GM21381 (cell line): ENCODE results near the gene ANKS1A.

Experiments used
- ATAC-seq: cut with Tn5 transposase; IDR thresholded peaks from one replicate; pipeline ENCODE4 v1.9.1; 2021; ENCODE audit warnings: mild to moderate bottlenecking, moderate library complexity; ENCODE audit not compliant: unreplicated experiment

ANKS1A gene

DNA sequence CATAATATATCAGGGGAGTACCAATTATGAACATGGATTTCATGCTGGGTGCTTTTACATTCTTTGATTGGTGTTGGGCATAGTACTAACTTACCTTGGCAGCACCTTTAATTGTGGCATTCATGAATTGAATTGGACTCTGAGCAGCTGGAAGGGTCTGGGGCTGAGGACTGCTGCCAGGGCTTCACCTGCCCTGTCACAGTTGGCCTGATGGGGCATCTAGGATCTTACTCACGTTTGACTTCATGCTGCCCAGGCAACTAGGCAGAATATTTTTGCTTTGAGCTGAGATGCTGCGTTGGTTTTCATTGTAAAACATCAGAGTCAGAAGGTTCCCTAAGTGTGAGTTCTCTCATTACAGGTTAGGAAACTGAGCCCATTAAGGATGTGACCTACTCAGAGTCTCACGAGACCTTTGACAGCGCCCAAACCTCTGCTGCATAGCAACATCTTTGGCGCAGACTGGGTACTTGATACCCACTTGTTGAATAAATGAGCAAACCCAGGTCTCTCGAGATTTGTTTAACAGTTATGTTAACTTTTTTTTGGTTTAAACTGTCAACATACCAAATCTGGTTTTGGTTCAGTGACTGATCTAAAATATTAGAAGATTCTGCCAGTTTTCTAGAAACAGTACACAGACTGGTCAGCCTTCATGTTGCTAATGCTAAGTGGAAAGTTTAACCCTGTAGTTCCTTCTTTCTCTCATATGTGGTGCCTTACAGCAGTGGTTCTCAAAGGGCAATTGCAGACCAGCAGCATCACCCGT lies 147.2 kb downstream of the ANKS1A start:
- no peak for ATAC-seq

DNA sequence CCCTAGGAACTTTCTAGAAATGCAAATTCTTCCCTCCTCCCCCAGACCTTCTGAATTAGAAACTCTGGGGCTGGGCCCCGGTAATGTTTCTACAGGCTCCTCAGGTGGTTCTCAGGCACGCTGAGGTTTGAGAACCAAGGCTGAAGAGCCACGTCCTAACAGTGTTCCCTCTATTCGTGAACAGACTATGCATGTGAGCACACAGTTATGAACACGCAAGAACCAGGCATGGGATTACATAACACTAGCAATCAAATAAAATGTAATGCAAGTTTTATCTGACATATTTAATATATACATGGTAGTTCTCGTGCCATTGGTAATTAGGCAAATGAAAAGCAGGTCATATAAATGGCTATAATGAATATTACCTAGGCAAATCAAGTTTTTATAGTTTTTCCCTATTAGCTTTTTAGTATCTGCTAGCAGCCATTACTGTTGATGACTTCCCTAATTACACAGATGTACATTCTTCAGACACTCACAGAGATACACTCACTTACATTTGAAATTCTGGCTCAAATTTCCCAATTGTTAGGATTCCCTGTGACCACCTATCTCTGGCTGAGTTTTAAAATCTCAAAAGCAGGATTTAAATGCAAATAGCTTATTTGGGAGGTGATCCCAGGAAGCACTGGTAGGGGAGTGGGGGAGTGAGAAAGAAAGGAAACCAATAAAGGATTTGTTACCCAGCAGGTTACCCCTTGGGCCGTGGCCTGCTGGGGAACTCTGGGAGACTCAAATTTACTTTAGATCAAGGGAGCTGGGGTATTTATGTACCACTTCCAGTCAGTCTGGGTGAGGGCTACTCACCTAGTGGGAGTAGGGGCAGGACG lies 148.0 kb downstream of the ANKS1A start:
- no peak for ATAC-seq

DNA sequence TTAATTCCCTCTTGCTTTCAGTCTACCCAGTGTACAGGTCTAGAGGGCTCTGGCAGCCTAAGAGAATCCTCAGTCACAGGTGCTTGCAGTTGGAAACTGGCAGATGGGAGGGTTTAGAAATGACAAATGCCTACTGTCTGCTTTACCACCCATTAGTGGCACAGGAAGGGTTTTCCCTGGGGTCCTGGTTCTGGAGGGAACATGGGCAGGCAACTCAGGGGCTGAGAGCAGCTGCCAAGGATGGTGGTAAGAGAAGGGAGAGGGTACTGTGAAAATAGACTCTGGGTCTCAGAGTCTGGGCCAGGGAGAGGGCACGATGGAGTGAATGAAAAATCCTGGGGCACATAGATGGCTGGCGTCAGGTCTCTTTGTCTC lies 148.6 kb downstream of the ANKS1A start:
- no peak for ATAC-seq

DNA sequence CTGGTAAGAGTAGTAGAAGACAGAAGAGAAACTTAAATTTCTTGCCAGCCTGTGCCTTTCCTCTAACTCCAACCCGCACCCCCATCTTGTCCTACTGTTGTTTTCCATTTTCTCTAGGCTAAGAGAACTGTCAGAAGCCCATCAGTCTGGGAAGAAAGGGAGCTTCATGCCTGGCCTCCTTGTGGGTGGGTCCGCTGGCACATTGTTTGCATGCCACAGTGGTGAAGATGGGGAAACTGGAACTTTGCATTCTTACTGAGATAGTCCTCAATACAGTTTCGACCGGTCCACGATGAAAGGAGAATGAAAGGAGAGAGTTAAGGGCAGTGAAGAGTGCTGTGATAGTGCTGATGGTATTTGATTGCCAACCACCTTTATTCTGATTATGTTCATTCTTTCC lies 149.0 kb downstream of the ANKS1A start:
- no peak for ATAC-seq

DNA sequence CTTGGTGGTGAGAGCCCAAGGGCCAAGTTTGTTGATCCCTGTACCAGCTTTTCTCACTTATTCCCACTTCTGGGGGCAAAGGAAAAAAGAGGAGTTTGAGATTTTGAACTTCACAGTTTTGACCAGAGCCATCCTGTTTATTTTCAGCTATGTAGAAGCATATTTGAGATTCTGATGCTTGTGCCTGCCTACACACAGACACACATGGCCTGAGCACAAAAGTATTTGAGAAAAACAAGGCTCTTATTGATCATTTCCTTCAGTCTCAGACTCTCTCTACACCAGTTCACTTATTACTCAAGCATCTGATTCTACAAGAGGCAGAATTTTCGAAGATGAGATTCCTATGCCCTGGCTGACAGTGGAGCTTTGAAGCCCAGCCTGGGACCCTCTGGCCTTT lies 151.3 kb downstream of the ANKS1A start:
- no peak for ATAC-seq

DNA sequence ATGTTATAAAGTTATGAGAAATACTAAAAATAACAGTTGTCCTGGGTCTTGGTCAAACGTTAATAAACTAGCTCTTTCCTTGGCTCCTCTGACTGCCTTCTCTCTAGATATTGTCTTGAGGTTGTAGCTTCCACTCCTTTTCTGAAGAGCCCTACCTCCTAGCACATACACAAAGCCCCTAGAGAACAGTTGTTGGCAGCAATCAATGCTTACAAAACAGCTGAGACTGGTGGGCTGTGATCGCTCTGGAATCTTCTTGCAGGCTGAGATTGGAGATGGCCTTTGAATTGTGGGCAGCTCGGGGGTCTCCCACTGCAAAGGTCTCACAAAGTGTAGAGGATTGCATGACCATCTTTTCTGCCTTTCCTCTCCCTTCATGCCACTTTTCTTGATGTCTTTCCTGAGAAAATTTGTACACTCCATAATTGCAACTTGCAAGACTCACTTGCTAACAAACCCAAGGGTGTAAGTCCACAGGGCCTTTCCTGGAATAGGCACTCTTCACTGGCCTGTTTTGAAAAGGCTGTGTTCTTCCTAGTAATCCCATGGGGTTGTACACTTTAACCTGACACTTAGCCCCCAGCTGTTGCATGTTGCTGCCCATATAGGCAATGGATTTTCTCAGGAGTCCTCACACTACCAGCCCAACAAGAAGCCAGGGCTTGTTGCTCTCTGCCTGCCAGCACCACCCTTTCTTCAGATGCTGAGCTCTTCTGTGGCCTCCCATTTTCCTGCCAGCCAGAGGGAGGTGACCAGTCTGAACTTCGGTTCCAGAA lies 152.2 kb downstream of the ANKS1A start:
- ATAC-seq = no peak

DNA sequence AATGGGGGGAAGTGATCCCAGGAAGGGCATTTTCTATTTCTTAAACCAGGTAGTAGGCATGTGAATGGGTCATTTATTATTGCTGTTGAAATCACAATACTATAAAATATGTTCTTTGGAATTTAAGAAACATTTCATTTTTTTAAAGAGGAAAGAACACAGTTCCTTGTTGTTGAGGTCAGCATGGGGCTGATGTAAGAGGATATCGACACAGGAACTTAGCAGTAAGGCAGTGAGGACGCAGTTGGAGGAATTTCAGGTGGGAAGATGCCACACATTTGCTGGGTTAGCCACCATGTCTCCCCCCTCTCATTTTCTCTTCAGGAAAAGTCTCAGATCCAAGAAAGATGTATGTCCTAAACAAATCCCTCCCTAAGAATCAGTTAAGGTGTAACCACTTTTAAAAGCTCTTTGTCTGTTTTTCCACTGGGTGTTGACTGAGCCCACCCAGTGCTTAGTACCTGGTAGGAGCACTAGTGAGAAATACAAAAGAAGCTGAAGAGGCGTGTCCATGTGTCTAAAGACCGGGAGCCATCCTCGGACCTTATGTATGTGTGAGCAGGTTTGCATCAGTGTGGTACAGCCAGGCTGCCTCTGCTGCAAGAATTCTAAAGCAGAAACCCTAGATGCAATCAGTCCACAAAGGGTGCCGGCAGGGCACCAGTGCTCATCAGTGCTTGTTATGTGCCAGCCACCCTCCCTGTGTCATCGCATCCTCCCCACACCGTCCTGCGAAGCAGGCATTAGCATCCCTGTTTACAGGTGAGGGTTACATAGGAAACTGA lies 153.2 kb downstream of the ANKS1A start:
- no peak for ATAC-seq

DNA sequence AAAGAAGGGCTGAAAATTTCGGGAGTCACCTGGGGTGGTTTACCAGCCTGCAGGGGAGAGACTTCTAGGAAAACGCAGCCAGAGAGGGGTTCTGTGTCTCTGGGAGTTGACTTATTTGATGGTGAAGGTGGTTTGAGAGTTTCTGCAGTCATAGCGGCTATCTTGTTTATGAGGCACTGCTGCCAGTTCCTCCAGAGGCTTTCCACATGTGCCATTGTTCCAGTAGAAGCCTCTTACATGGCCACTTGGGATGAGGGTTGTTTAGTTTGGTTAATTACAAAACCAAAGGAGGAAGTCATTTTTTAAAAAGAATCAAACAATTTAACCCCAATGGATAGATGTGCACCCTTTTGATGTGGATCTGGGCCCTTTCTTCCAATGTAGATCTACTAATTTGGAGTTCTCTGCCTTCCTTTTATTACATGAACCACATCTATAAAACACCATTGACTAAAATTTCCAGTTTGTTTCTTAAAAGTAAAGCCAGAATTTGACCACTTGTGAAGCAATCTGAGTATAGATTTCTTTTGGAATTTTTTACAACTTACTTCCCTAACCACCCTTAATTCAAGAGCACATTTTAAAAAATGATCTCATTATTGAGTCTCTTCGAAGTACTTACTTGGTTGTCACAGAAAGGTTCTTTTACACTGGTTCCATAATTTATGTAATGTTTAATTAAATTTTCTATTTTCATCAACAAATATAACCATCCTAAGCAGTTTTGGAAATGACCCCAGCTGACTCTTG lies 154.5 kb downstream of the ANKS1A start:
- no peak for ATAC-seq

DNA sequence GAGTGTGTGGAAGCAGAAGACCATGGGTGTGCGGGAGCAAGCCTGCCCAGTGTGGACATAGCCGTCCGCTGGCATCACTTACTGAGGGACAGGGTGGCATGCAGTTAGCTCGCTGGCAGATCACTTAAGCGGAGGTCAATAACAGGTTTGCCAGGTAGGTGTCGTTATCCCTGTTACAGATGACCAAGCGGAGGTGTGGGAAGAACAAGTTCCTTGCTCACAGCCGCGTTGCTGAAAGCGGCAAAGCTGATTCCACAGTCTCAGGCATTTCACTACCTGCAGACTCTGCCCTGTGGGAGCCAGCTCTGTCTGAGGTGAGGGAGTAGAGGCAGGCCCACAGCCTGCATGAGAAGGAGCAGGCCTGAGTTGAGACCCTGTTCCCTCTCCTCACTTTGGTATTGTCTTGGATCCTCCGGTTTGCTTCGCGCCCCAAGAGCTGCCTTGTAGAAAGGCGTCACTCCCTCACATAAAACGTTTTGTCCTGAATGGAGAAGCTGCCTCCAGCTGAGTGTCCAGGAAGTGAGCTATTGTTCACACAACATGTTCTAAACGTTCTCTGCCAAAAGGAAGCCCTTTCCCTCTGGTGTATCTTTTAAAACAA lies 155.2 kb downstream of the ANKS1A start:
- no peak for ATAC-seq

DNA sequence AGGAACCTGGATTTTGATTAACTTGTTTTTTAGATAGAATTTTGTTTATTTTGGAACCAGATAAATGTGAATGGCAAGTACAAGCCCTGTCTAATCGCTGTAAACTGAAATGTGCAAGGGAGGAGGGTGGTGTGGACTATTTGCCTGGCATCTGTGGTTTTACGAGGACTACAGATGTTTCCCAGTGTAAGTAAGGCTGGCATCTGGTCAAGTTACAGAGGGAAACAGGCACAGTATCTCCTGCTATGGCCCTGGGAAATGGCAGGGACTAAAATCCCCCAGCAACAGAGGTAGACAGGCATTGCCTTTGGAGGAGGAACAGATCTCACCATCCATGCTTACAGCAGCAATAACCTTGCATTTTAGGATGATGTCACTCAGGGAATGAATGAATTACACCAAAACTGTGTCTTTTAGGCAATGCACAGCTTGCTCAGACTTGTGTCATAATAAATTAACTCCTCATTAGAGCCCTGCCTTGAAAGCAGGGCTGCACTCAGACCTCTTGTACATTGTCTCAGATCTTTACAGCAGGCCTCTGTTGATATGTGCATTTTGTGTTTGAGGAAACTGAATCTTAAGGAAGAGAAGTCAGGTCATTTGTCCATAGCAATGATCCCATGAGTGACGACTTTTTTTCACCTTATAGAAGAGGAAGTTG lies 155.8 kb downstream of the ANKS1A start:
- ATAC-seq = no peak

DNA sequence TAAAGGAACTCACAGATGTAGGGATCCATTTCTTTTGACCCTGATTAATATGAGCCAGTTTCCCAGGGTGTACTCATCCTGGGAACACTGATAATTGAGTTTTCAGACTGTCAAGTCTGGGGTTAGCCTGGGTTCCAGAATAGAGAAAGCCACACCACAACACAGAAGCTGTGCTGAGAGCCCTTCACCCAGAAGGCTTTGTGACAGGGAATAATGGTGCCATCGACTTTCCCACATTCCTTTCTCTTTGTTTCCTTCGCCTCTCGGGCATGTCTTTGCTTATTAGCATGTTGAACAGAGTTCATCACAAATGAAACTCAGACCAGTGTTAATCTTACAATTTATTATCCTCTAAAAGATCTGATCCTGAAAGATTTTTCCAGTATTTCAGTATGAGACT lies 157.0 kb downstream of the ANKS1A start:
- no peak for ATAC-seq

DNA sequence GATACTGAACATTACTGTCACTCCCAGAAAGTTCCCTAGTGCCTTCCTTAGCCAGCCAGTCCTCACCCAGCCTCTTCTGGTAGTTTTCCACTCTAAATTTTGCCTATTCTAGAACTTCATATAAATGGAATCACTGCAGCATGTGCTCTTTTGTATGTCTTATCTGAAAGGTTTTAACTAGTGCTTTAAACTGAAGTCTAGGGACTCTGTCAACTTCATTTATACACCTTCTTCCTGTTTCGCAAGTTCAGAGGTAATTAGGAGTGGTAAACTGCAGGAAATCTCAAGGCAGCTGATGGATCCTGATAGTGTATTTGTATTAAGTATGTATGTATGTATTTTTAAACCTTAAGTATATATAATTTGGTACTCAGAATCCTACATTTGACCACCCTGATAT lies 157.8 kb downstream of the ANKS1A start:
- ATAC-seq = no peak

DNA sequence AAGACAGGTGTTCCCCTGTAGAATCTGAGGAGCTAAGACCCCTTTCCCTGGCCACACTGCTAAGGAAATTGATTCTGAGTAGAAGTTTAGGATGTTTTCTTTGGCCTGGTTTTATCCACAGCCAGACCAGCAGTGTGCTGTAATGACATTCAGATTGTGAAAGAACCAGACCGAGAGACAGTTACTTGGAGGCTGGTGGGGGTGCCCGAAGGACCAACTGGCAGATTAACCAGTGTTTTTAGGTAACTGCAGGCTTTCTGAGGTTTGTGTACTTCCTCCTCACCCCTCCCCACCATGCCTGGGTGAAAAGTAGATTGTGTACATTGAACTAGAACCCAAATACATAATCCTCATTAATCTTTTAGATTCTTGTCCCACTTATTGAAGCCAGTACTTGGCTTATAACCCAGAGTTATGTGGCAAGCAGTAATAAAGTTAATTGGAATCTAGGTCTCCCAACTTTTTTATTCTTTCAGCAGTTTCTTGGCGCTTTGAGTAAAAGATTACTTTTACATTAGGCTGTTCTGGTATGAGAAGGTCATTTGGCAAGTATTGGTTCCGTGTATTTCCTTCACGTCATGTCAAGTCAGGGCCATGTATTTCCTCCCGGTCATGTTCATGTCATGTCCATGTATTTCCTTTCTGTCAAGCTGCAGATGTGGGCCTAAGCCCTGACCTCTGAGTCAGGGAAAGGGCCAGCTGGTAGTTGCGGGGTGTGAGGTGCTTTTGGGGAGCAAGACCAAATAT lies 158.4 kb downstream of the ANKS1A start:
- no peak for ATAC-seq

DNA sequence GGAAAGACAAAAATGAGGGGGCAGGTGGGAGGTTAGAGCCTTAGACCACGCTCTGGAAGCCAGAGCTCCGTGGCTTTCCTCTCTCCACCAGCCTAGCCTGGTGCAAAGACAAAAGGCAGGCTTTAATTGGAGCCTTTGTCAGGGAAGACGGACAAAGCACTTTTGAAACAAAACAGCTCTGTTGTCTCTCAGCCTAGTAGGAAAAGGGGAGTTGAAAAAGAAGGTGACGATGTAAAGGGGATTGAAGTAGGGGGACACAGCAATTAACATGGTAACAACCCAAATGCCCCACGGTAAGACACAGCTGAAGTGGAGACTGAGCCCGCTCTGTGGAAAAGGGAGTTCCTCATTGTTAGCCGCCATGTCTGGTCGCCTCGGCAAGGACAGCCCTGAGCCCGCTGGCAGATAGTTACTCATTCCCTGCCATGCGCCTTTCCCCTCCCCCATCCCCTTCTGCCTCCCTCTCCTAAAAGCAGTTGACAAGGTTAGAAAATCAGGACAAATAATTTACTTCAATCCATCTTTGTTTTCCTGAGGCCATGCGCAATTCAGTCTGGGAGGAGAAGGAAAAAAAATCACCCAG lies 159.1 kb downstream of the ANKS1A start:
- ATAC-seq = no peak

DNA sequence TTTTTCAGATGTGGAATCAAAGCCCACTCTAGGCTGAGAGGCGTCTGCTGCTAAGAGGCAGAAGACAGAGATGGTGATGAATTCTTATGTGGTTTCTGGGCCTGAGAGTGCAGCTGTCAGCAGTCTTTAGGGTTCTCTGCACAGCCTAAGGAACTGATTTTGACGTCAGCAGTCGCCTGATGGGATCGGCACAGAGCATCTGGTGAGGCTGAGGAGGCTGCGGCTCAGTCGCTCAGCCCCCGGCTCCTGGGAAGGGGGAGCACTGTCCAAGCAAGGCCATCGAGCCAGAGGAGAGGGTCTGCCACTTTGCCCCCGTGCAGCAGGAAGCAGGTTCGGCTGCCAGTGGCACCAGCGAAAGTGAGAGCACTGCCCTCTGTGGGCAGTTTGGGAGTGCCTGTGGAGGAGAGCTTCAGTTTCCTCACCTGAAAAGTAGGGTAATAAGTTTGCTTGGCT lies 159.6 kb downstream of the ANKS1A start:
- ATAC-seq = no peak

DNA sequence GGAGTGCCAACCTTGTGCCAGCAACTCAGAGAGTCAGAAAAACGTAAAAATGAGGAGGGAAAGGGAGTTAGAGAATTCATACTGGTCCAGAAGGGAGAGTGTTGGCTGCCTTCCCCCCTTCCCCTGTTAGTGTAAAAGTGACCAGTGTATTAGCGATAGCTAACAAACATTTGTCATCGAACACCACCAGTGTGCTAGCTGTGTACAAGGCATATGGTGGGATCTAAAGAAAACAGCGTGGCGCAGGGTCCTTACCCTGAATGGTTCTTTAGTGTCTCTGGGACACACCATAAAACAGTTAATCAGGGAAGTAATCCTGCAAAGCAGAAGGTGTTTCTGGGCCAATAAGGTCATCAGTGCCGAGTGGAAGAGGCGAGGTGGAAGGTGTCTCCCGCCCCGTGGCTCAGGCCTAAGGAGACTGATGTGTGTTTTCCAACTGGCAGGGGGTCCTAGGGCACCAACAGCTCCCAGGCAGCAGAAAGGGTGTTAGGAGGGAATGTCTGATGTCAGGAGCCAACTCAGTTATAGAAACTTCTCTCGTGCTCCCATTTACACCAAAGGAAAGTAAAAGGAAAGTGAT lies 160.2 kb downstream of the ANKS1A start:
- no peak for ATAC-seq

DNA sequence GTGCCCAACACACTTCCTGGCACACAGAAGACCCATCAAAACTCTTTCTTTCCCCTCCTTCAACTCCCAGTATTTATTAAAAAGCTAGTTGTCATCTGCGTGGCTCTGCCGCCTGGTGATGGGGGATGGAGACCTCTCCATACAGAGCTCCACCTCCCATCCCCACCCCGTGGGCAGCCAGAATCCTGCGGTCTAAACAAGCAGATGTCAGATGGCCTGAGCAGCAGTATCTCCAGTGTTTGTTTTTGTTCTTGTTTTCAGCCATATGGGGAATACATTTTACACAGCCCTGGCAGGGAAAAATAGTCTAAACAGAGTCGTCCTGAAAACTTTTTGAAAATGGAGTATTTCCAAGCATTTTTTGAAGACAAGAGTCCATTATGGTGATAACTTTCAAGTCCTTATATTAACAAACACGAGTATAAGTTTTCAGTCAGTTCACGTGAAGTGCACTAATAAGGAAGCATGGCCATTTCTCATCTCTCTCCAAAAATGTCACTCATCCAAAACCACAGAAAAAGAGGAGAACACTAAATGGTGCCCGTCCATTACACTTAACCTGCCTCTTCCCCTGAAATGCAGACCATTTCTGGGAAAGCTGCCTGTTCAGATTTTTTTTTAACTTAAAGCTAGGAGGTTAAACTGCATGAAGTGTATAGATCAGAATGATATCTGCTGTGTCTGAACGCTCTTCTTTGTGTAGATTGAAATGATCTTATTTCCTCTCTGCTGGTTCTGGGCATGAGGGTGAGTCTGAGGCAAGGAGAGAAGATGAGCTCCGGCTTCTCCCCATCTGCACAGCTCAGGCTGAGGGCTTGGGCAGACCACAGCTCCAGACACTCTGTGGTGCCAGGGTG lies 161.1 kb downstream of the ANKS1A start:
- no peak for ATAC-seq
